Neutrophil (primary cell): ENCODE measurements around the gene SMURF1.

Source experiments
- H3K27ac ChIP-seq: fragments of 200-600 bp; sonication (generic); 2 replicates; pipeline ENCODE4 v1.5.1; 2016; ENCODE audit warnings: mild to moderate bottlenecking, moderate library complexity
- H3K27me3 ChIP-seq: fragments of 200-600 bp; sonication (generic); 2 replicates; pipeline ENCODE4 v1.6.0; 2016; ENCODE audit warnings: mild to moderate bottlenecking
- H3K36me3 ChIP-seq: fragments of 200-600 bp; sonication (generic); 2 replicates; pipeline ENCODE4 v1.5.1; 2017
- H3K4me1 ChIP-seq, 2 experiments: fragments of 200-600 bp in 1 of 2; sonication (generic) in 1 of 2; 1 replicate in 1 of 2; 2 replicates in 1 of 2; pipeline versions ENCODE4 v1.5.1 to v1.6.1; 2013 to 2016; ENCODE audit warnings: low read depth in 1 of 2, low read length in 1 of 2, mild to moderate bottlenecking in 1 of 2, moderate library complexity in 1 of 2; ENCODE audit not compliant: control insufficient read depth in 1 of 2, insufficient read depth in 1 of 2
- H3K4me3 ChIP-seq, 2 experiments: fragments of 200-600 bp in 1 of 2; sonication (generic) in 1 of 2; 1 replicate in 1 of 2; 2 replicates in 1 of 2; pipeline ENCODE4 v1.5.1; 2013 to 2016; ENCODE audit warnings: low read depth in 1 of 2, low read length in 1 of 2, mild to moderate bottlenecking in 1 of 2, moderate library complexity in 1 of 2
- H3K9me3 ChIP-seq: fragments of 200-600 bp; sonication (generic); 2 replicates; pipeline ENCODE4 v1.5.1; 2016
- CTCF ChIP-seq: fragments of 200-600 bp; sonication (generic); IDR thresholded peaks from 2 replicates; pipeline ENCODE4 v1.5.1; 2016; ENCODE audit warnings: antibody characterized with exemption

Gene SMURF1

GRCh38 chr7:99020413-99020715 is 123.5 kb downstream of the SMURF1 start:
- H3K4me1 ChIP-seq: no peaks in the 10 kb centered on the region
- H3K27ac ChIP-seq: no peak overlapping the region
- no peak overlapping the region for H3K4me3 ChIP-seq
- H3K27me3 ChIP-seq: no peaks in the 10 kb centered on the region
- peaks cover 17% of the 10 kb centered on the region for H3K36me3 ChIP-seq
- no peaks in the 10 kb centered on the region for H3K9me3 ChIP-seq
- TF ChIP-seq CTCF: no peak

GRCh38 chr7:99019523-99020412 is 124.1 kb downstream of the SMURF1 start:
- Histone ChIP-seq H3K27me3 (no peaks in the 10 kb centered on the region), H3K4me1 (no peaks in the 10 kb centered on the region)

GRCh38 chr7:99016196-99016595 is 127.7 kb downstream of the SMURF1 start:
- H3K36me3 ChIP-seq: peaks cover 59% of the 10 kb centered on the region
- no peaks in the 10 kb centered on the region for H3K27me3 ChIP-seq
- no peak overlapping the region for H3K27ac ChIP-seq
- H3K9me3 ChIP-seq: no peaks in the 10 kb centered on the region
- no peak for TF ChIP-seq CTCF
- H3K4me1 ChIP-seq: no peaks in the 10 kb centered on the region
- no peak overlapping the region for H3K4me3 ChIP-seq

More at GRCh38 chr7:99019523-99020412, 124.1 kb downstream of the SMURF1 start:
- TF ChIP-seq CTCF: no peak
- Histone ChIP-seq H3K36me3 (peaks cover 23% of the 10 kb centered on the region), H3K9me3 (no peaks in the 10 kb centered on the region), H3K27ac (no peak overlapping the region), H3K4me3 (no peak overlapping the region)

- Histone ChIP-seq H3K4me1 (no peaks in the 10 kb centered on the region), H3K27me3 (no peaks in the 10 kb centered on the region), H3K27ac (no peak overlapping the region), H3K4me3 (no peak overlapping the region), H3K36me3 (peaks cover 66% of the 10 kb centered on the region), H3K9me3 (no peaks in the 10 kb centered on the region)
- no peak for TF ChIP-seq CTCF
Measured at GRCh38 chr7:99014113-99014985, 129.6 kb downstream of the SMURF1 start.

GRCh38 chr7:99013266-99014112 is 130.4 kb downstream of the SMURF1 start:
- Histone ChIP-seq H3K9me3 (no peaks in the 10 kb centered on the region), H3K36me3 (peaks cover 74% of the 10 kb centered on the region)

More at GRCh38 chr7:99013266-99014112, 130.4 kb downstream of the SMURF1 start:
- H3K4me1 ChIP-seq: no peaks in the 10 kb centered on the region
- H3K27me3 ChIP-seq: no peaks in the 10 kb centered on the region
- TF ChIP-seq CTCF: no peak
- H3K27ac ChIP-seq: no peak overlapping the region
- H3K4me3 ChIP-seq: no peak overlapping the region
